ENCODE measurements around the gene SPTLC1. TPM values are rescaled to one million over a fixed set of nuclear protein-coding genes. Genes with fewer than 3 reads are reported as not detected.
A peak's percentile ranks its signal among the peaks of the same experiment; 100 is the strongest.

Gene SPTLC1
- total and polyA plus RNA-seq, 4 experiments from 2014 or later: 45.6 to 57.9 (median 56.8) TPM

DNA sequence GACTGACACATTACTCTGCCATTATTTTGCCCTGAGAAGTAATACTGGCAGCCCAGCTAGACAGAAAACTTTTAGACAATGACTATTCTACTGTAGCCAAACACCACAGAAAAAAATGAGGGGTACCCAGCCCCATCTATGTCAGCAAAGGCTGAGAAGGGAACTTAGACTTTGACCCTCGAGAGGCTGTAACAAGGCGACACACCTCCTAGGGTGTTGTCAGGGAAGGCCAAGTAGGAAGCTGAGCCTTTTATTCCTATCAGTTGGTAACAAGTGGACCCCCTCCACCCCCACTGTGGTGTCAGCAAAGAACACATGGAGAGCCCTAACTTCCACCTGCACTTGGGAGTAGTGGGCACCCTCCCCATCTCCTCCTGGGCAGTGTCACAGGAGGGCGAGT is 55.6 kb downstream of the SPTLC1 start:
- H3K9me3 ChIP-seq (ENCODE audit: control insufficient read depth in 1 of 2, low read length in 2 of 2): peaks cover 0 to 6% of the 10 kb centered on the region in 2 donors
- ChIA-PET CTCF (ENCODE audit: partially characterized antibody) (no interaction called here), POLR2A (ENCODE audit: partially characterized antibody) (interaction anchor here (1.1 kb wide), 1 partner anchor 15 kb away, joined by 3 read pairs; no protein-coding TSS in a partner anchor)
- H3K4me1 ChIP-seq (ENCODE audit: insufficient read depth, low read length): no peaks in the 10 kb centered on the region
- Mint-ChIP-seq H3K27ac (peak overlapping the region in 1 of 7 donors; percentile 57), H3K9me3 (peaks cover 3 to 44% (median 29%) of the 10 kb centered on the region in 8 donors), H3K4me1 (peaks cover 10 to 24% (median 16%) of the 10 kb centered on the region in 4 donors), H3K36me3 (peaks cover 86 to 87% of the 10 kb centered on the region in 2 donors), H3K4me3 (no peak overlapping the region), H3K27me3 (no peaks in the 10 kb centered on the region)
- peaks cover 13% of the 10 kb centered on the region for H3K36me3 ChIP-seq (ENCODE audit: insufficient read depth, low read length)
- DNase-seq: no peak
- H3K4me3 ChIP-seq (ENCODE audit: low read length in 2 of 2): no peak overlapping the region
- intact Hi-C loops (cut with micrococcal nuclease): no loop called here
- no peak overlapping the region for H3K27ac ChIP-seq (ENCODE audit: low read depth, low read length)
- no peaks in the 10 kb centered on the region for H3K27me3 ChIP-seq (ENCODE audit: insufficient read depth, low read length)

DNA sequence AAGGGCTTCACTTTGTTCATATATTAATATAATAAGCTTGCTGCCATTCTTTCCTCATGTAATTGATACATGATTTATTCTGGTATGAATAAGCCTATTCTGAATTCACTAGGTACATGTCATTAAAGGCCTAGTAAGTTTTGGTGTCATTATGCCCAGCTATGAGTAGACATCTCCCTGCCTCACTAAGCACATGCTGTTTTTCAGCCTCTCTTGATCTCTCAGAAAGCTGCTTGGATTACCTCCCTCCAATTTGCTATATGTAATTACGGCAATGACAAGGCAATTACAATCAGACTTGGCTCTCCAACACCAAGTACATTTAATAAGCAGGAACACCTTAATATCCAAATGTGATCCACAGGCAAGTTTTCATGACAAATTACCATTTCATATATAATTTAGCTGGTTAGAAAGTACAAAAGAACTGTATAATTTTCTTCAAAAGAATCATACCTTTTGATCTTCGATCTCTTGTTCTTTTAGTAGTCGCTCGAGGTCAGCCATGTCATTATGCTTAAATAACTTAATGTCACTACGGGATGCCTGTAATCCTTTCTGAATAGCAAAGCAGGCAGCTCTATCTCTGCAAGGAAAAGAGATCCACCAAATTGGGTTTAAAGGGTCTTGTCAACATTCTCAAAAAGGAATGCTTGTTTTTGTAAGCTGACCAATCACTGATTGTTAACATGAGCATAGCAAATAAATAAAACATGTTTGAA is 56.3 kb downstream of the SPTLC1 start:
- Mint-ChIP-seq H3K9me3 (peaks cover 3 to 37% (median 29%) of the 10 kb centered on the region in 8 donors), H3K27ac (peak overlapping the region in 2 of 7 donors; percentile 2 to 18), H3K36me3 (peaks cover 84 to 86% of the 10 kb centered on the region in 2 donors), H3K4me3 (no peak overlapping the region), H3K27me3 (no peaks in the 10 kb centered on the region), H3K4me1 (peaks cover 10 to 24% (median 16%) of the 10 kb centered on the region in 4 donors)
- no peaks in the 10 kb centered on the region for H3K4me1 ChIP-seq (ENCODE audit: insufficient read depth, low read length)
- no peak for DNase-seq
- H3K4me3 ChIP-seq (ENCODE audit: low read length in 2 of 2): no peak overlapping the region
- peaks cover 0 to 6% of the 10 kb centered on the region in 2 donors for H3K9me3 ChIP-seq (ENCODE audit: control insufficient read depth in 1 of 2, low read length in 2 of 2)
- ChIA-PET CTCF (ENCODE audit: partially characterized antibody) (no interaction called here), POLR2A (ENCODE audit: partially characterized antibody) (interaction anchor here (1.1 kb wide), 1 partner anchor 14 kb away, joined by 3 read pairs; no protein-coding TSS in a partner anchor)
- no peaks in the 10 kb centered on the region for H3K27me3 ChIP-seq (ENCODE audit: insufficient read depth, low read length)
- H3K27ac ChIP-seq (ENCODE audit: low read depth, low read length): no peak overlapping the region
- H3K36me3 ChIP-seq (ENCODE audit: insufficient read depth, low read length): peaks cover 13% of the 10 kb centered on the region
- intact Hi-C loops (cut with micrococcal nuclease): no loop called here

DNA sequence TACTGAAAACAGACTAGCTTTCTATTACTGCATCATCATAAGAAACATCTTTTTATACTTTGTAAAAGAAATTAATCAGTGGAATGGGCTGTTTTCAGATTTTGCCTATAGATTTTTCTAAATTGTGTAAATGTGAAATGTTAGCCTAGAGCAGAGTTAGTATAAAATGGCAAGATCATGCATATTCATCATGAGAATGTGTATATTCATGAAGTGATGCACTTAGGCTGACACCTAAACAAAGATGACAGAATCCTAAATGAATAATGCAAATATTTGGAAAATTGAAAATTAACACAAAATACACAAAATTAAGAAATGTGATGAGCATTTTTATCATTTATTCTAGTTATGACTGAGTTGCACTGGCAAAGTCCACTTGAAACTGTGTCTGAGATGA is 57.2 kb downstream of the SPTLC1 start:
- Mint-ChIP-seq H3K27me3 (no peaks in the 10 kb centered on the region), H3K9me3 (peaks cover 3 to 30% (median 23%) of the 10 kb centered on the region in 8 donors), H3K36me3 (peaks cover 84 to 86% of the 10 kb centered on the region in 2 donors), H3K4me3 (no peak overlapping the region), H3K4me1 (peaks cover 10 to 24% (median 16%) of the 10 kb centered on the region in 4 donors), H3K27ac (peak overlapping the region in 2 of 7 donors; percentile 18 to 74)
- no peaks in the 10 kb centered on the region for H3K27me3 ChIP-seq (ENCODE audit: insufficient read depth, low read length)
- intact Hi-C loops (cut with micrococcal nuclease): no loop called here
- H3K9me3 ChIP-seq (ENCODE audit: control insufficient read depth in 1 of 2, low read length in 2 of 2): peaks cover 0 to 6% of the 10 kb centered on the region in 2 donors
- ChIA-PET CTCF (ENCODE audit: partially characterized antibody) (no interaction called here), POLR2A (ENCODE audit: partially characterized antibody) (no interaction called here)
- DNase-seq: no peak
- H3K4me3 ChIP-seq (ENCODE audit: low read length in 2 of 2): no peak overlapping the region
- no peak overlapping the region for H3K27ac ChIP-seq (ENCODE audit: low read depth, low read length)
- no peaks in the 10 kb centered on the region for H3K4me1 ChIP-seq (ENCODE audit: insufficient read depth, low read length)
- peaks cover 17% of the 10 kb centered on the region for H3K36me3 ChIP-seq (ENCODE audit: insufficient read depth, low read length)

DNA sequence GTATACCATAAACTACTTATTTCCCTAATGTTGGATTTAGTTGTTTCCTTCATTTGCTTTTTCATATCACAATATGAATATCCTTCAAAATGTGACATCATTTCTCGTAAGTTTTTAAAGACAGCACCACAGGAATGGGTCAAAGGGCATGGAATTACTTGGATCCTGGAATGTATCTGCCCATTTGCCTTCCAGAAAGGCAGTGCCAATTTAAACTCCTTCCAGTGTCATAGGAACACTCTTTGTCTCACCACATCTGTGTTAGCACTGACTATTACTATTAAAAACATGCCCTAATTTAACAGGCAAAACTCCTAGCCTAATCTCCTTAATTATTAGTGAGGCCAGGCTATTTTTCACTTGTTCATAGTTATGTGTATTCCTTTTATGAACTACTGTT is 58.0 kb downstream of the SPTLC1 start:
- Histone ChIP-seq H3K36me3 (ENCODE audit: insufficient read depth, low read length) (peaks cover 18% of the 10 kb centered on the region), H3K27ac (ENCODE audit: low read depth, low read length) (no peak overlapping the region)
- POLR2A ChIA-PET (ENCODE audit: partially characterized antibody): no interaction called here

DNA sequence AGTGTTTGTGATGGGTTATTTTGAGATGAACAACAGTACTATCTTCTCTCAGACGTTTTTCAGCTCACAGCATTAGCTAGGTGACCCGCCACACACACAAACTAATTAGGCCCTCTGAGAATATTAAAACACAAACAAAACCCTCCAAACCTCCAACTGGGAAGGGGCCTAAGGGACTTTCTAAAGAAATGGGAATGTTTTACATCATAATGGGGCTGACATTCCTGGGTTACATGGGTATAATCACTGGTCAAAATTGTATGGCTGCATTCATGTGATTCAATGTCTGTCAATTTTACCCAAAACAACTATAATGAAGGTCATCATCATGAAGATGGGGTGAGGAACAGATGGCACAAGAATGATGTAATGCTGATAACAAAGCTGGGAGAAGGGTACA is 59.6 kb downstream of the SPTLC1 start:
- H3K4me1 Mint-ChIP-seq: peaks cover 11 to 24% (median 16%) of the 10 kb centered on the region in 4 donors
- H3K27me3 Mint-ChIP-seq: no peaks in the 10 kb centered on the region
- ChIA-PET POLR2A (ENCODE audit: partially characterized antibody) (no interaction called here), CTCF (ENCODE audit: partially characterized antibody) (no interaction called here)
- H3K4me1 ChIP-seq (ENCODE audit: insufficient read depth, low read length): no peaks in the 10 kb centered on the region
- no peak overlapping the region for H3K27ac Mint-ChIP-seq
- H3K9me3 ChIP-seq (ENCODE audit: control insufficient read depth in 1 of 2, low read length in 2 of 2): no peaks in the 10 kb centered on the region
- no peaks in the 10 kb centered on the region for H3K27me3 ChIP-seq (ENCODE audit: insufficient read depth, low read length)
- intact Hi-C loops (cut with micrococcal nuclease): no loop called here
- DNase-seq: no peak
- no peak overlapping the region for H3K4me3 ChIP-seq (ENCODE audit: low read length in 2 of 2)
- peaks cover 0 to 8% (median 4%) of the 10 kb centered on the region in 8 donors for H3K9me3 Mint-ChIP-seq
- H3K36me3 Mint-ChIP-seq: peaks cover 81 to 82% of the 10 kb centered on the region in 2 donors
- H3K4me3 Mint-ChIP-seq: no peak overlapping the region
- H3K27ac ChIP-seq (ENCODE audit: low read depth, low read length): no peak overlapping the region
- H3K36me3 ChIP-seq (ENCODE audit: insufficient read depth, low read length): peaks cover 18% of the 10 kb centered on the region

More for the DNA sequence above, 58.0 kb downstream of the SPTLC1 start:
- no peak overlapping the region for H3K4me3 Mint-ChIP-seq
- H3K36me3 Mint-ChIP-seq: peaks cover 82 to 83% of the 10 kb centered on the region in 2 donors
- H3K27me3 Mint-ChIP-seq: no peaks in the 10 kb centered on the region
- H3K4me1 ChIP-seq (ENCODE audit: insufficient read depth, low read length): no peaks in the 10 kb centered on the region
- H3K9me3 Mint-ChIP-seq: peaks cover 0 to 22% (median 15%) of the 10 kb centered on the region in 8 donors
- peak overlapping the region in 1 of 7 donors; percentile 16 for H3K27ac Mint-ChIP-seq
- CTCF ChIA-PET (ENCODE audit: partially characterized antibody): no interaction called here
- H3K4me1 Mint-ChIP-seq: peaks cover 11 to 24% (median 15%) of the 10 kb centered on the region in 4 donors
- no peak for DNase-seq
- H3K4me3 ChIP-seq (ENCODE audit: low read length in 2 of 2): no peak overlapping the region
- intact Hi-C loops (cut with micrococcal nuclease): no loop called here
- H3K9me3 ChIP-seq (ENCODE audit: control insufficient read depth in 1 of 2, low read length in 2 of 2): peaks cover 0 to 6% of the 10 kb centered on the region in 2 donors
- no peaks in the 10 kb centered on the region for H3K27me3 ChIP-seq (ENCODE audit: insufficient read depth, low read length)

DNA sequence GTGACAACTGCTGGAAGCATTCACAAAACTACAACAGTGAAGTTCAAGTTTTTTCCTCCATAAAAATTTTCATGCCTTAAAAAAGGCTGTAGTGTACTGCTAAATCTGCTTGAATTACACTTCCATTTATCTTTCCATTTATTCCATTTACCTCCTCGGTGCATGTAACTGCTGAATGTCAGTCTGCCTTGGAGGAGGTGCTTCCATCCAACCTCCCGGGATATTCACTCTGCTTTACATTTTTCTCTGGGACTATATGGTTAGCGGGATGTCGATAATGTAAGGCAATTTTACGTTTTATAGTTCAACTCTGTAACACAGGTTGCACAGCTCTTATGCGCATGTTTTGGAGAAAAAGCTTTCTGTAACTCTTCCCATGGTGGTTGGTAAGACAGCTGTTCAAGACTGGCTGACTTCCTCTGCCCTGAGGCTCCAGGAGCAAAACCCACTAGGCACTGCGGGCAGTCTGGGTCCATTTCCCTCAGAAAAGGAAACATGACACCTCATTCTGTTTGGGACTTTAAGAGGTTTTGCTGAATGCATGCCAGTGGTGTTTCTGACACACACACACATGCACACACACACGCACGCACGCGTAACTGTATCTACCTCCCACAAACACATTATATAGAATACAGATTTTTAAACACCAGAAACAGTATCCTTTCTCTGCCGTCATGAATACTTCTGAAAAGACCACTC is 66.1 kb downstream of the SPTLC1 start:
- intact Hi-C loops (cut with micrococcal nuclease): no loop called here
- no peaks in the 10 kb centered on the region for H3K27me3 ChIP-seq (ENCODE audit: insufficient read depth, low read length)
- H3K27ac ChIP-seq (ENCODE audit: low read depth, low read length): no peak overlapping the region
- no peak for DNase-seq
- peaks cover 0 to 2% (median under 1%) of the 10 kb centered on the region in 4 donors for H3K4me1 Mint-ChIP-seq
- ChIA-PET CTCF (ENCODE audit: partially characterized antibody) (no interaction called here), POLR2A (ENCODE audit: partially characterized antibody) (no interaction called here)
- H3K27me3 Mint-ChIP-seq: no peaks in the 10 kb centered on the region
- no peak overlapping the region for H3K4me3 Mint-ChIP-seq
- H3K27ac Mint-ChIP-seq: peak overlapping the region in 1 of 7 donors; percentile 36
- no peaks in the 10 kb centered on the region for H3K4me1 ChIP-seq (ENCODE audit: insufficient read depth, low read length)
- H3K9me3 ChIP-seq (ENCODE audit: control insufficient read depth in 1 of 2, low read length in 2 of 2): no peaks in the 10 kb centered on the region
- H3K4me3 ChIP-seq (ENCODE audit: low read length in 2 of 2): no peak overlapping the region
- H3K36me3 ChIP-seq (ENCODE audit: insufficient read depth, low read length): peaks cover 56% of the 10 kb centered on the region
- peaks cover 83 to 87% of the 10 kb centered on the region in 2 donors for H3K36me3 Mint-ChIP-seq
- H3K9me3 Mint-ChIP-seq: peaks cover 0 to 5% (median 2%) of the 10 kb centered on the region in 8 donors

DNA sequence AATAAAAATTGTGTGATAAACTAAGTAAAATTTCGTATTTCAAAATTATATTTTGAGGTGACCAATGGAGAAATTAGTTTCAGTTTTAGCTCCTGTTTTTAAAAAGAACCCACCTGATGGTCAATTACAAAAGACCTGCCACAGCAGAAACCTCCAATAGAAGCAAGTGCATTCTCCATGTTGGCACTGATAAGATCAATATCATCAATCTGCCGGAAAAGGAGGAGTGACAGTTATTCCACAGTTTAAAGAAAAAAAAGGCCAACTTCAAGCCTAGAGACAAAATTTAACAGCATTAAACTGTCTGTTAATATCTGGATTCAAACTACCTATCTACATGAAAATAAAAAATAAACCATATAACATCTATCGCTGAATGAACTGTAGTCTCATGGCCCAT is 67.7 kb downstream of the SPTLC1 start:
- peaks cover 63% of the 10 kb centered on the region for H3K36me3 ChIP-seq (ENCODE audit: insufficient read depth, low read length)
- intact Hi-C loops (cut with micrococcal nuclease): no loop called here

More for the DNA sequence above, 67.7 kb downstream of the SPTLC1 start:
- H3K9me3 Mint-ChIP-seq: peaks cover 7 to 20% (median 13%) of the 10 kb centered on the region in 8 donors
- H3K4me3 Mint-ChIP-seq: no peak overlapping the region
- ChIA-PET CTCF (ENCODE audit: partially characterized antibody) (no interaction called here), POLR2A (ENCODE audit: partially characterized antibody) (no interaction called here)
- H3K36me3 Mint-ChIP-seq: peaks cover 87 to 90% of the 10 kb centered on the region in 2 donors
- no peaks in the 10 kb centered on the region for H3K27me3 ChIP-seq (ENCODE audit: insufficient read depth, low read length)
- H3K9me3 ChIP-seq (ENCODE audit: control insufficient read depth in 1 of 2, low read length in 2 of 2): peaks cover 0 to 4% of the 10 kb centered on the region in 2 donors
- H3K4me3 ChIP-seq (ENCODE audit: low read length in 2 of 2): no peak overlapping the region
- H3K27ac ChIP-seq (ENCODE audit: low read depth, low read length): no peak overlapping the region
- no peaks in the 10 kb centered on the region for H3K27me3 Mint-ChIP-seq
- H3K4me1 Mint-ChIP-seq: peaks cover 0 to 2% (median 0%) of the 10 kb centered on the region in 4 donors
- no peak overlapping the region for H3K27ac Mint-ChIP-seq
- no peaks in the 10 kb centered on the region for H3K4me1 ChIP-seq (ENCODE audit: insufficient read depth, low read length)
- DNase-seq: no peak

All from CD4-positive, alpha-beta memory T cell (primary cell).